ENCODE measurements around the gene SYCE1. TPM values are rescaled to one million over a fixed set of nuclear protein-coding genes. Genes with fewer than 3 reads are reported as not detected.

Gene SYCE1
- total and polyA plus RNA-seq, 12 donors: 0.52 to 9.2 (median 1.4) TPM; not detected in 3

GRCh38 chr10:133534417-133534816 is 31.0 kb downstream of the SYCE1 start:
- intact Hi-C loops (cut with DNase I): no loop called here
- no peaks in the 10 kb centered on the region for H3K4me1 ChIP-seq (replicated peaks in 1 of 2)
- TF ChIP-seq POLR2A (IDR thresholded peaks at IDR 0.05) (no peak), CTCF (IDR thresholded peaks at IDR 0.05) (no peak)
- no peaks in the 10 kb centered on the region for H3K36me3 ChIP-seq (replicated peaks in 1 of 2)
- no peak overlapping the region for H3K27ac ChIP-seq
- H3K9me3 ChIP-seq (replicated peaks in 1 of 3): no peaks in the 10 kb centered on the region
- H3K4me3 ChIP-seq: no peak overlapping the region
- peaks cover 33% of the 10 kb centered on the region for H3K27me3 ChIP-seq
- WGBS, 4 donors: 67 to 82% (median 81%) methylated on average over 5 to 7 of the region's 7 CpGs
- DNase-seq: no peak

- Histone ChIP-seq H3K36me3 (replicated peaks in 1 of 2) (no peaks in the 10 kb centered on the region), H3K4me3 (no peak overlapping the region), H3K27ac (no peak overlapping the region), H3K9me3 (replicated peaks in 1 of 3) (no peaks in the 10 kb centered on the region), H3K27me3 (peaks cover 48% of the 10 kb centered on the region), H3K4me1 (replicated peaks in 1 of 2) (no peaks in the 10 kb centered on the region)
- WGBS, 4 donors: 72 to 84% (median 81%) methylated on average over 5 to 7 of the region's 7 CpGs
- TF ChIP-seq CTCF (IDR thresholded peaks at IDR 0.05) (no peak), POLR2A (IDR thresholded peaks at IDR 0.05) (no peak)
- intact Hi-C loops (cut with DNase I): no loop called here
- DNase-seq: no peak
Observed at GRCh38 chr10:133532871-133533270, 32.5 kb downstream of the SYCE1 start.

- H3K9me3 ChIP-seq (replicated peaks in 1 of 3): no peaks in the 10 kb centered on the region
- H3K36me3 ChIP-seq (replicated peaks in 1 of 2): no peaks in the 10 kb centered on the region
- no peaks in the 10 kb centered on the region for H3K4me1 ChIP-seq (replicated peaks in 1 of 2)
- H3K27me3 ChIP-seq: peaks cover 66% of the 10 kb centered on the region
- 49 to 57% (median 50%) methylated on average over 8 to 9 of the region's 9 CpGs for whole genome bisulfite sequencing, 4 donors
- no peak for DNase-seq
- H3K27ac ChIP-seq: no peak overlapping the region
- no peak overlapping the region for H3K4me3 ChIP-seq
- TF ChIP-seq CTCF (IDR thresholded peaks at IDR 0.05) (no peak), POLR2A (IDR thresholded peaks at IDR 0.05) (no peak)
- intact Hi-C loops (cut with DNase I): no loop called here
Observed at GRCh38 chr10:133530506-133530905, 34.9 kb downstream of the SYCE1 start.

GRCh38 chr10:133529576-133529946 is 35.8 kb downstream of the SYCE1 start:
- TF ChIP-seq POLR2A (IDR thresholded peaks at IDR 0.05): no peak
- TF ChIP-seq CTCF (IDR thresholded peaks at IDR 0.05): no peak
- intact Hi-C loops (cut with DNase I): no loop called here

More at GRCh38 chr10:133529576-133529946, 35.8 kb downstream of the SYCE1 start:
- no peaks in the 10 kb centered on the region for H3K4me1 ChIP-seq (replicated peaks in 1 of 2)
- no peaks in the 10 kb centered on the region for H3K9me3 ChIP-seq (replicated peaks in 1 of 3)
- H3K27ac ChIP-seq: no peak overlapping the region
- peaks cover 68% of the 10 kb centered on the region for H3K27me3 ChIP-seq
- no peak for DNase-seq
- WGBS, 4 donors: 7 to 34% (median 15%) methylated on average over 24 to 26 of the region's 26 CpGs
- no peak overlapping the region for H3K4me3 ChIP-seq
- no peaks in the 10 kb centered on the region for H3K36me3 ChIP-seq (replicated peaks in 1 of 2)

Data from adrenal gland (tissue), 12 donors.